DMS 273 (cell line): Measurements from ENCODE around the gene SSBP4.

ENCODE experiments used
- DNase-seq: peaks from one replicate; lab custom pipeline; 2025; ENCODE audit not compliant: unreplicated experiment; lab: John Stamatoyannopoulos, UW

SSBP4 gene

GRCh38 chr19:18441804-18442788, 22.9 kb downstream of the SSBP4 start:
- DNase-seq = no peak

- no peak for DNase-seq
Measured at GRCh38 chr19:18442941-18443340, 23.7 kb downstream of the SSBP4 start.

GRCh38 chr19:18443406-18443805, 24.2 kb downstream of the SSBP4 start:
- DNase-seq = no peak

- no peak for DNase-seq
Measured at GRCh38 chr19:18443831-18444230, 24.6 kb downstream of the SSBP4 start.

GRCh38 chr19:18444513-18444912, 25.3 kb downstream of the SSBP4 start:
- DNase-seq = no peak

GRCh38 chr19:18445262-18445948, 26.2 kb downstream of the SSBP4 start:
- no peak for DNase-seq

GRCh38 chr19:18446145-18446810, 27.1 kb downstream of the SSBP4 start:
- DNase-seq = no peak

GRCh38 chr19:18446811-18447359, 27.7 kb downstream of the SSBP4 start:
- DNase-seq = no peak

- DNase-seq = no peak
Measured at GRCh38 chr19:18449552-18449951, 30.4 kb downstream of the SSBP4 start.

GRCh38 chr19:18450021-18450930, 31.1 kb downstream of the SSBP4 start:
- DNase-seq = no peak

- peak; percentile 87 for DNase-seq
Measured at GRCh38 chr19:18450931-18451836, 32.0 kb downstream of the SSBP4 start.

GRCh38 chr19:18452386-18452785, 33.2 kb downstream of the SSBP4 start:
- DNase-seq = no peak

- DNase-seq = no peak
Measured at GRCh38 chr19:18453269-18454024, 34.2 kb downstream of the SSBP4 start.

GRCh38 chr19:18456279-18456678, 37.1 kb downstream of the SSBP4 start:
- DNase-seq = no peak

GRCh38 chr19:18456974-18457373, 37.8 kb downstream of the SSBP4 start:
- peak; percentile 87 for DNase-seq

- DNase-seq = peak; percentile 44
Measured at GRCh38 chr19:18457483-18458331, 38.5 kb downstream of the SSBP4 start.

- DNase-seq = no peak
Measured at GRCh38 chr19:18460900-18461299, 41.7 kb downstream of the SSBP4 start.

GRCh38 chr19:18461471-18461870, 42.3 kb downstream of the SSBP4 start:
- no peak for DNase-seq
